HEK293 (cell line): ENCODE results near the gene TES.
"Not testable (repeated sequence)": the region's sequence is repeated elsewhere in the genome, so short reads cannot be mapped to it uniquely, and the experiment has no call there.

ENCODE experiments used
- CTCF ChIA-PET: fragments of 350-600 bp; formaldehyde crosslinking; extraction: SDS; loops from one replicate; lab custom pipeline; 2021; ENCODE audit warnings: antibody characterized with exemption; lab: Yijun Ruan, JAX
- POLR2A ChIA-PET: fragments of 300-600 bp; formaldehyde crosslinking; extraction: SDS; loops from one replicate; lab custom pipeline; 2020; ENCODE audit warnings: antibody characterized with exemption, inconsistent platforms; lab: Yijun Ruan, JAX
- H3K27ac ChIP-seq: fragments of 200-500 bp; sonication (Bioruptor generic); 2 replicates; pipeline ENCODE4 v1.5.1; 2014; ENCODE audit warnings: low read depth, low read length, control low read depth, inconsistent platforms; ENCODE audit errors: extremely low read depth
- H3K36me3 ChIP-seq, 2 experiments: fragments of 200-500 bp in 1 of 2; sonication (Bioruptor generic) in 1 of 2; 1 replicate in 1 of 2; 2 replicates in 1 of 2; pipeline ENCODE4 v1.5.1; 2014 to 2017; ENCODE audit warnings: inconsistent platforms in 2 of 2, low read length in 2 of 2; ENCODE audit not compliant: control insufficient read depth in 2 of 2, insufficient read depth in 1 of 2
- H3K4me1 ChIP-seq: fragments of 200-500 bp; sonication (Bioruptor generic); 2 replicates; pipeline ENCODE4 v1.5.1; 2014; ENCODE audit warnings: mild to moderate bottlenecking, low read length, inconsistent platforms; ENCODE audit not compliant: control insufficient read depth, insufficient read depth
- H3K4me3 ChIP-seq: 2 replicates; pipeline ENCODE4 v1.5.1; 2011; ENCODE audit warnings: low read depth, mild to moderate bottlenecking, control low read depth, low read length, moderate library complexity
- H3K9me3 ChIP-seq: fragments of 200-500 bp; sonication (Bioruptor generic); 2 replicates; pipeline ENCODE4 v1.5.1; 2014; ENCODE audit warnings: low read depth, low read length, inconsistent platforms; ENCODE audit not compliant: control insufficient read depth, insufficient read depth
- KLF7 ChIP-seq: fragments of 450-650 bp; formaldehyde crosslinking; IDR thresholded peaks from 2 replicates; pipeline ENCODE4 v1.5.1; 2016; ENCODE audit warnings: missing biosample characterization, missing genetic modification characterization, borderline replicate concordance
- MZF1 ChIP-seq: fragments of 450-650 bp; formaldehyde crosslinking; IDR thresholded peaks from 2 replicates; pipeline ENCODE4 v1.5.1; 2017; ENCODE audit warnings: missing biosample characterization, missing genetic modification characterization, borderline replicate concordance
- PBX3 ChIP-seq: sonication (generic); formaldehyde crosslinking; IDR thresholded peaks from 2 replicates; pipeline ENCODE4 v1.8.1; 2022; ENCODE audit warnings: mild to moderate bottlenecking, moderate library complexity, missing genetic modification reagents
- PRDM2 ChIP-seq: fragments of 450-650 bp; formaldehyde crosslinking; IDR thresholded peaks from 2 replicates; pipeline ENCODE4 v1.5.1; 2016; ENCODE audit warnings: missing biosample characterization, missing genetic modification characterization, borderline replicate concordance
- SCRT1 ChIP-seq: fragments of 450-650 bp; formaldehyde crosslinking; IDR thresholded peaks from 2 replicates; pipeline ENCODE4 v1.5.1; 2016; ENCODE audit warnings: missing biosample characterization, missing genetic modification characterization, borderline replicate concordance
- SETDB1 ChIP-seq: IDR thresholded peaks from one replicate; pipeline ENCODE4 v1.6.1; 2017; ENCODE audit warnings: mild to moderate bottlenecking, low read length, moderate library complexity, mixed read lengths; ENCODE audit not compliant: insufficient read length
- ZBTB26 ChIP-seq: fragments of 450-650 bp; formaldehyde crosslinking; optimal IDR thresholded peaks from 2 replicates; pipeline ENCODE3; 2016; ENCODE audit warnings: missing biosample characterization, mild to moderate bottlenecking, missing genetic modification characterization
- ZNF23 ChIP-seq: fragments of 450-650 bp; formaldehyde crosslinking; IDR thresholded peaks from 2 replicates; pipeline ENCODE4 v1.5.1; 2016; ENCODE audit warnings: missing biosample characterization, missing genetic modification characterization, borderline replicate concordance
- ZNF324 ChIP-seq: fragments of 450-650 bp; formaldehyde crosslinking; IDR thresholded peaks from 2 replicates; pipeline ENCODE4 v1.5.1; 2016; ENCODE audit warnings: missing biosample characterization, missing genetic modification characterization
- ZNF362 ChIP-seq: fragments of 450-650 bp; formaldehyde crosslinking; IDR thresholded peaks from 2 replicates; pipeline ENCODE4 v1.5.1; 2016; ENCODE audit warnings: missing biosample characterization, missing genetic modification characterization
- ZNF391 ChIP-seq: fragments of 450-650 bp; formaldehyde crosslinking; IDR thresholded peaks from 2 replicates; pipeline ENCODE4 v1.5.1; 2016; ENCODE audit warnings: low read depth, missing biosample characterization, missing genetic modification characterization, borderline replicate concordance
- ZNF416 ChIP-seq: fragments of 450-650 bp; formaldehyde crosslinking; IDR thresholded peaks from 2 replicates; pipeline ENCODE4 v1.5.1; 2016; ENCODE audit warnings: missing biosample characterization, missing genetic modification characterization
- ZNF426 ChIP-seq: fragments of 450-650 bp; formaldehyde crosslinking; IDR thresholded peaks from 2 replicates; pipeline ENCODE4 v1.5.1; 2017; ENCODE audit warnings: missing biosample characterization, missing genetic modification characterization, mild to moderate bottlenecking, inconsistent platforms, moderate library complexity
- ZNF521 ChIP-seq: fragments of 450-650 bp; formaldehyde crosslinking; IDR thresholded peaks from 2 replicates; pipeline ENCODE4 v1.5.1; 2017; ENCODE audit warnings: missing biosample characterization, mild to moderate bottlenecking, missing genetic modification characterization
- ZNF585B ChIP-seq: fragments of 450-650 bp; formaldehyde crosslinking; IDR thresholded peaks from 2 replicates; pipeline ENCODE4 v1.5.1; 2016; ENCODE audit warnings: missing biosample characterization, missing genetic modification characterization
- ZNF645 ChIP-seq: fragments of 450-650 bp; formaldehyde crosslinking; IDR thresholded peaks from 2 replicates; pipeline ENCODE4; 2016; ENCODE audit warnings: missing biosample characterization, missing genetic modification characterization

Gene TES

GRCh38 chr7:116242178-116242577 is 31.8 kb downstream of the TES start:
- H3K27ac ChIP-seq = no peak overlapping the region
- no peaks in the 10 kb centered on the region for H3K9me3 ChIP-seq
- no peak overlapping the region for H3K4me3 ChIP-seq
- CTCF ChIA-PET = interaction anchor here (0.6 to 8.4 kb wide), 4 partner anchors 8 to 349 kb away, joined by 3 to 131 read pairs (median 8); no protein-coding TSS in a partner anchor
- no peaks in the 10 kb centered on the region; the same call in 1 of the 2 replicates for H3K4me1 ChIP-seq
- no peak for TF ChIP-seq ZNF645 (tag by site-specific recombination)
- no peak for TF ChIP-seq SCRT1 (tag by site-specific recombination)
- TF ChIP-seq ZNF391 (tag by site-specific recombination) = no peak
- TF ChIP-seq ZNF324 (tag by site-specific recombination) = no peak
- POLR2A ChIA-PET = no interaction called here
- peaks cover 15 to 16% of the 10 kb centered on the region in 2 experiments; a peak in 2 of 3 replicates for H3K36me3 ChIP-seq

- no peak overlapping the region for H3K27ac ChIP-seq
- no peak overlapping the region for H3K4me3 ChIP-seq
- no peaks in the 10 kb centered on the region for H3K9me3 ChIP-seq
- CTCF ChIA-PET = interaction anchor here (5.4 to 8.4 kb wide), 2 partner anchors 64 to 349 kb away, joined by 13 to 131 read pairs; no protein-coding TSS in a partner anchor
- POLR2A ChIA-PET = no interaction called here
- H3K36me3 ChIP-seq = peaks cover 11 to 15% of the 10 kb centered on the region in 2 experiments; a peak in 2 of 3 replicates
- H3K4me1 ChIP-seq = no peaks in the 10 kb centered on the region; the same call in 1 of the 2 replicates
- TF ChIP-seq ZBTB26 (tag by site-specific recombination) (no peak), ZNF426 (tag by site-specific recombination) (no peak)
These were observed 32.4 kb downstream of the TES start for GRCh38 chr7:116242759-116243158.

GRCh38 chr7:116244803-116245202 is 34.5 kb downstream of the TES start:
- CTCF ChIA-PET = interaction anchor here (0.6 to 1.5 kb wide), 4 partner anchors 8 to 494 kb away, joined by 3 to 4 read pairs (median 4); no protein-coding TSS in a partner anchor
- H3K27ac ChIP-seq, POLR2A ChIA-PET, H3K4me3 ChIP-seq, H3K9me3 ChIP-seq, H3K4me1 ChIP-seq: not testable (repeated sequence)
- peaks cover 12 to 28% of the 10 kb centered on the region in 2 experiments for H3K36me3 ChIP-seq
- peak; percentile 68; the same call in 1 of the 2 replicates for TF ChIP-seq KLF7 (tag by site-specific recombination)
- peak; percentile 98 for TF ChIP-seq ZNF585B (tag by site-specific recombination)
- TF ChIP-seq SETDB1 = peak; percentile 27

GRCh38 chr7:116246357-116246756 is 36.0 kb downstream of the TES start:
- peaks cover 22 to 26% of the 10 kb centered on the region in 2 experiments for H3K36me3 ChIP-seq
- ChIA-PET POLR2A (no interaction called here), CTCF (interaction anchor here (1.0 kb wide), 1 partner anchor 66 kb away, joined by 3 read pairs; no protein-coding TSS in a partner anchor)
- H3K9me3 ChIP-seq = no peaks in the 10 kb centered on the region
- no peak overlapping the region for H3K4me3 ChIP-seq
- no peaks in the 10 kb centered on the region for H3K4me1 ChIP-seq
- no peak overlapping the region for H3K27ac ChIP-seq
- TF ChIP-seq ZNF521 (tag by site-specific recombination) (no peak), PRDM2 (tag by site-specific recombination) (no peak), ZNF362 (tag by site-specific recombination) (no peak), ZNF23 (tag by site-specific recombination) (no peak), PBX3 (CRISPR knock-in tag) (no peak), MZF1 (no peak), ZNF416 (no peak)
